ENCODE data around the gene CILP.
A peak's percentile ranks its signal among the peaks of the same experiment; 100 is the strongest.
"Not testable (repeated sequence)": the region's sequence is repeated elsewhere in the genome, so short reads cannot be mapped to it uniquely, and the experiment has no call there.

CILP gene

GRCh38 chr15:65248511-65249255, 37.4 kb upstream of the CILP start:
- Histone ChIP-seq H3K9me3 (ENCODE audit: control insufficient read depth in 2 of 2, low read length in 2 of 2) (no peaks in the 10 kb centered on the region), H3K27ac (ENCODE audit: low read depth in 2 of 2, low read length in 2 of 2) (no peak overlapping the region), H3K36me3 (ENCODE audit: control insufficient read depth in 2 of 2, insufficient read depth in 2 of 2, low read length in 2 of 2) (peaks cover 0 to 3% of the 10 kb centered on the region in 2 donors), H3K27me3 (ENCODE audit: control insufficient read depth in 2 of 2, insufficient read depth in 2 of 2, low read length in 2 of 2) (no peaks in the 10 kb centered on the region), H3K4me1 (ENCODE audit: control insufficient read depth in 2 of 2, insufficient read depth in 2 of 2, low read length in 2 of 2) (peaks cover 2 to 4% of the 10 kb centered on the region in 2 donors), H3K9ac (ENCODE audit: low read depth in 1 of 2, low read length in 2 of 2) (no peak overlapping the region), H3K4me3 (ENCODE audit: low read length in 2 of 2) (no peak overlapping the region)

- Histone ChIP-seq H3K27ac (ENCODE audit: low read depth in 2 of 2, low read length in 2 of 2) (no peak overlapping the region), H3K4me1 (ENCODE audit: control insufficient read depth in 2 of 2, insufficient read depth in 2 of 2, low read length in 2 of 2) (peaks cover 2 to 4% of the 10 kb centered on the region in 2 donors), H3K9ac (ENCODE audit: low read depth in 1 of 2, low read length in 2 of 2) (no peak overlapping the region), H3K36me3 (ENCODE audit: control insufficient read depth in 2 of 2, insufficient read depth in 2 of 2, low read length in 2 of 2) (peaks cover 0 to 3% of the 10 kb centered on the region in 2 donors), H3K27me3 (ENCODE audit: control insufficient read depth in 2 of 2, insufficient read depth in 2 of 2, low read length in 2 of 2) (no peaks in the 10 kb centered on the region), H3K9me3 (ENCODE audit: control insufficient read depth in 2 of 2, low read length in 2 of 2) (no peaks in the 10 kb centered on the region), H3K4me3 (ENCODE audit: low read length in 2 of 2) (no peak overlapping the region)
Measured at GRCh38 chr15:65246939-65247338, 35.7 kb upstream of the CILP start.

- Histone ChIP-seq H3K4me1 (ENCODE audit: control insufficient read depth in 2 of 2, insufficient read depth in 2 of 2, low read length in 2 of 2) (peaks cover 2 to 4% of the 10 kb centered on the region in 2 donors), H3K9me3 (ENCODE audit: control insufficient read depth in 2 of 2, low read length in 2 of 2) (no peaks in the 10 kb centered on the region), H3K27me3 (ENCODE audit: control insufficient read depth in 2 of 2, insufficient read depth in 2 of 2, low read length in 2 of 2) (no peaks in the 10 kb centered on the region), H3K4me3 (ENCODE audit: low read length in 2 of 2) (no peak overlapping the region), H3K36me3 (ENCODE audit: control insufficient read depth in 2 of 2, insufficient read depth in 2 of 2, low read length in 2 of 2) (peaks cover 0 to 3% of the 10 kb centered on the region in 2 donors), H3K9ac (ENCODE audit: low read depth in 1 of 2, low read length in 2 of 2) (no peak overlapping the region), H3K27ac (ENCODE audit: low read depth in 2 of 2, low read length in 2 of 2) (peak overlapping the region; percentile 44 to 46)
Measured at GRCh38 chr15:65246026-65246714, 34.9 kb upstream of the CILP start.

- H3K4me3 ChIP-seq (ENCODE audit: low read length in 2 of 2): no peak overlapping the region
- no peaks in the 10 kb centered on the region for H3K9me3 ChIP-seq (ENCODE audit: control insufficient read depth in 2 of 2, low read length in 2 of 2)
- no peak overlapping the region for H3K9ac ChIP-seq (ENCODE audit: low read depth in 1 of 2, low read length in 2 of 2)
- H3K4me1 ChIP-seq (ENCODE audit: control insufficient read depth in 2 of 2, insufficient read depth in 2 of 2, low read length in 2 of 2): peaks cover 2 to 4% of the 10 kb centered on the region in 2 donors
- H3K27me3 ChIP-seq (ENCODE audit: control insufficient read depth in 2 of 2, insufficient read depth in 2 of 2, low read length in 2 of 2): no peaks in the 10 kb centered on the region
- peak overlapping the region; percentile 44 to 46 for H3K27ac ChIP-seq (ENCODE audit: low read depth in 2 of 2, low read length in 2 of 2)
- H3K36me3 ChIP-seq (ENCODE audit: control insufficient read depth in 2 of 2, insufficient read depth in 2 of 2, low read length in 2 of 2): no peaks in the 10 kb centered on the region
Measured at GRCh38 chr15:65245096-65245856, 34.0 kb upstream of the CILP start.

- H3K9ac ChIP-seq (ENCODE audit: low read depth in 1 of 2, low read length in 2 of 2): no peak overlapping the region
- H3K9me3 ChIP-seq (ENCODE audit: control insufficient read depth in 2 of 2, low read length in 2 of 2): no peaks in the 10 kb centered on the region
- no peaks in the 10 kb centered on the region for H3K27me3 ChIP-seq (ENCODE audit: control insufficient read depth in 2 of 2, insufficient read depth in 2 of 2, low read length in 2 of 2)
- peaks cover 2 to 4% of the 10 kb centered on the region in 2 donors for H3K4me1 ChIP-seq (ENCODE audit: control insufficient read depth in 2 of 2, insufficient read depth in 2 of 2, low read length in 2 of 2)
- H3K4me3 ChIP-seq (ENCODE audit: low read length in 2 of 2): no peak overlapping the region
- no peaks in the 10 kb centered on the region for H3K36me3 ChIP-seq (ENCODE audit: control insufficient read depth in 2 of 2, insufficient read depth in 2 of 2, low read length in 2 of 2)
- H3K27ac ChIP-seq (ENCODE audit: low read depth in 2 of 2, low read length in 2 of 2): peak overlapping the region; percentile 18 to 26
Measured at GRCh38 chr15:65244638-65245037, 33.4 kb upstream of the CILP start.

GRCh38 chr15:65236443-65236842, 25.2 kb upstream of the CILP start:
- not testable (repeated sequence) for H3K4me3 ChIP-seq (ENCODE audit: low read length in 2 of 2); H3K36me3 ChIP-seq (ENCODE audit: control insufficient read depth in 2 of 2, insufficient read depth in 2 of 2, low read length in 2 of 2); H3K4me1 ChIP-seq (ENCODE audit: control insufficient read depth in 2 of 2, insufficient read depth in 2 of 2, low read length in 2 of 2); H3K27me3 ChIP-seq (ENCODE audit: control insufficient read depth in 2 of 2, insufficient read depth in 2 of 2, low read length in 2 of 2); H3K9me3 ChIP-seq (ENCODE audit: control insufficient read depth in 2 of 2, low read length in 2 of 2); H3K27ac ChIP-seq (ENCODE audit: low read depth in 2 of 2, low read length in 2 of 2); H3K9ac ChIP-seq (ENCODE audit: low read depth in 1 of 2, low read length in 2 of 2)

GRCh38 chr15:65233696-65234095, 22.4 kb upstream of the CILP start:
- H3K9me3 ChIP-seq (ENCODE audit: control insufficient read depth in 2 of 2, low read length in 2 of 2): no peaks in the 10 kb centered on the region
- H3K9ac ChIP-seq (ENCODE audit: low read depth in 1 of 2, low read length in 2 of 2): no peak overlapping the region
- no peak overlapping the region for H3K27ac ChIP-seq (ENCODE audit: low read depth in 2 of 2, low read length in 2 of 2)
- no peaks in the 10 kb centered on the region for H3K36me3 ChIP-seq (ENCODE audit: control insufficient read depth in 2 of 2, insufficient read depth in 2 of 2, low read length in 2 of 2)
- no peaks in the 10 kb centered on the region for H3K27me3 ChIP-seq (ENCODE audit: control insufficient read depth in 2 of 2, insufficient read depth in 2 of 2, low read length in 2 of 2)
- no peak overlapping the region for H3K4me3 ChIP-seq (ENCODE audit: low read length in 2 of 2)
- no peaks in the 10 kb centered on the region for H3K4me1 ChIP-seq (ENCODE audit: control insufficient read depth in 2 of 2, insufficient read depth in 2 of 2, low read length in 2 of 2)

- Histone ChIP-seq H3K4me1 (ENCODE audit: control insufficient read depth in 2 of 2, insufficient read depth in 2 of 2, low read length in 2 of 2) (no peaks in the 10 kb centered on the region), H3K27me3 (ENCODE audit: control insufficient read depth in 2 of 2, insufficient read depth in 2 of 2, low read length in 2 of 2) (no peaks in the 10 kb centered on the region), H3K27ac (ENCODE audit: low read depth in 2 of 2, low read length in 2 of 2) (no peak overlapping the region), H3K36me3 (ENCODE audit: control insufficient read depth in 2 of 2, insufficient read depth in 2 of 2, low read length in 2 of 2) (no peaks in the 10 kb centered on the region), H3K4me3 (ENCODE audit: low read length in 2 of 2) (no peak overlapping the region), H3K9me3 (ENCODE audit: control insufficient read depth in 2 of 2, low read length in 2 of 2) (no peaks in the 10 kb centered on the region), H3K9ac (ENCODE audit: low read depth in 1 of 2, low read length in 2 of 2) (no peak overlapping the region)
Measured at GRCh38 chr15:65232520-65232919, 21.2 kb upstream of the CILP start.

GRCh38 chr15:65231306-65231705, 20.0 kb upstream of the CILP start:
- no peak overlapping the region for H3K4me3 ChIP-seq (ENCODE audit: low read length in 2 of 2)
- no peaks in the 10 kb centered on the region for H3K27me3 ChIP-seq (ENCODE audit: control insufficient read depth in 2 of 2, insufficient read depth in 2 of 2, low read length in 2 of 2)
- H3K4me1 ChIP-seq (ENCODE audit: control insufficient read depth in 2 of 2, insufficient read depth in 2 of 2, low read length in 2 of 2): no peaks in the 10 kb centered on the region
- H3K9me3 ChIP-seq (ENCODE audit: control insufficient read depth in 2 of 2, low read length in 2 of 2): no peaks in the 10 kb centered on the region
- H3K27ac ChIP-seq (ENCODE audit: low read depth in 2 of 2, low read length in 2 of 2): no peak overlapping the region
- no peak overlapping the region for H3K9ac ChIP-seq (ENCODE audit: low read depth in 1 of 2, low read length in 2 of 2)
- no peaks in the 10 kb centered on the region for H3K36me3 ChIP-seq (ENCODE audit: control insufficient read depth in 2 of 2, insufficient read depth in 2 of 2, low read length in 2 of 2)

GRCh38 chr15:65226901-65227300, 15.6 kb upstream of the CILP start:
- H3K4me3 ChIP-seq (ENCODE audit: low read length in 2 of 2); H3K27me3 ChIP-seq (ENCODE audit: control insufficient read depth in 2 of 2, insufficient read depth in 2 of 2, low read length in 2 of 2); H3K36me3 ChIP-seq (ENCODE audit: control insufficient read depth in 2 of 2, insufficient read depth in 2 of 2, low read length in 2 of 2); H3K27ac ChIP-seq (ENCODE audit: low read depth in 2 of 2, low read length in 2 of 2); H3K4me1 ChIP-seq (ENCODE audit: control insufficient read depth in 2 of 2, insufficient read depth in 2 of 2, low read length in 2 of 2); H3K9me3 ChIP-seq (ENCODE audit: control insufficient read depth in 2 of 2, low read length in 2 of 2); H3K9ac ChIP-seq (ENCODE audit: low read depth in 1 of 2, low read length in 2 of 2): not testable (repeated sequence)
